Measurements from ENCODE around the gene PAX1. TPM values are rescaled to one million over a fixed set of nuclear protein-coding genes. Genes with fewer than 3 reads are reported as not detected.

The PAX1 gene
- total and polyA plus RNA-seq, 3 experiments from 2014 or later, result not detected

GRCh38 chr20:21739682-21740081 is 34.2 kb downstream of the PAX1 start:
- DNase-seq, result no peak
- Mint-ChIP-seq H3K9me3 (peaks cover 2 to 9% (median 7%) of the 10 kb centered on the region in 5 donors), H3K27me3 (no peaks in the 10 kb centered on the region), H3K36me3 (no peaks in the 10 kb centered on the region), H3K4me1 (no peaks in the 10 kb centered on the region), H3K27ac (no peak overlapping the region), H3K4me3 (no peak overlapping the region)
- no peak overlapping the region for H3K4me3 ChIP-seq (ENCODE audit: low read length)
- CTCF ChIA-PET, result no interaction called here
- no peaks in the 10 kb centered on the region for H3K27me3 ChIP-seq (ENCODE audit: insufficient read depth, low read length, poor library complexity, severe bottlenecking)
- no peaks in the 10 kb centered on the region for H3K36me3 ChIP-seq (ENCODE audit: insufficient read depth, low read length)
- POLR2A ChIA-PET, result no interaction called here
- H3K27ac ChIP-seq (ENCODE audit: low read depth, low read length), result no peak overlapping the region
- no peaks in the 10 kb centered on the region for H3K4me1 ChIP-seq (ENCODE audit: insufficient read depth, low read length)
- no peaks in the 10 kb centered on the region for H3K9me3 ChIP-seq (ENCODE audit: low read length)

GRCh38 chr20:21741266-21741665 is 35.8 kb downstream of the PAX1 start:
- H3K27ac Mint-ChIP-seq, result no peak overlapping the region
- Histone ChIP-seq H3K4me3 (ENCODE audit: low read length) (no peak overlapping the region), H3K4me1 (ENCODE audit: insufficient read depth, low read length) (no peaks in the 10 kb centered on the region)

GRCh38 chr20:21762646-21763045 is 57.2 kb downstream of the PAX1 start:
- Mint-ChIP-seq H3K27ac (no peak overlapping the region), H3K4me1 (no peaks in the 10 kb centered on the region), H3K4me3 (no peak overlapping the region), H3K9me3 (peaks cover 0 to 12% (median 6%) of the 10 kb centered on the region in 5 donors), H3K36me3 (no peaks in the 10 kb centered on the region), H3K27me3 (no peaks in the 10 kb centered on the region)
- no peak for DNase-seq
- ChIA-PET POLR2A (no interaction called here), CTCF (no interaction called here)
- H3K4me3 ChIP-seq (ENCODE audit: low read length), result no peak overlapping the region
- H3K36me3 ChIP-seq (ENCODE audit: insufficient read depth, low read length), result no peaks in the 10 kb centered on the region
- H3K27me3 ChIP-seq (ENCODE audit: insufficient read depth, low read length, poor library complexity, severe bottlenecking), result no peaks in the 10 kb centered on the region
- H3K27ac ChIP-seq (ENCODE audit: low read depth, low read length), result no peak overlapping the region
- no peaks in the 10 kb centered on the region for H3K9me3 ChIP-seq (ENCODE audit: low read length)
- no peaks in the 10 kb centered on the region for H3K4me1 ChIP-seq (ENCODE audit: insufficient read depth, low read length)

More at GRCh38 chr20:21741266-21741665, 35.8 kb downstream of the PAX1 start:
- H3K4me1 Mint-ChIP-seq, result no peaks in the 10 kb centered on the region
- H3K9me3 Mint-ChIP-seq, result peaks cover 3 to 9% (median 7%) of the 10 kb centered on the region in 5 donors
- Histone ChIP-seq H3K27me3 (ENCODE audit: insufficient read depth, low read length, poor library complexity, severe bottlenecking) (no peaks in the 10 kb centered on the region), H3K27ac (ENCODE audit: low read depth, low read length) (no peak overlapping the region), H3K9me3 (ENCODE audit: low read length) (no peaks in the 10 kb centered on the region), H3K36me3 (ENCODE audit: insufficient read depth, low read length) (no peaks in the 10 kb centered on the region)
- H3K4me3 Mint-ChIP-seq, result no peak overlapping the region
- no peaks in the 10 kb centered on the region for H3K27me3 Mint-ChIP-seq
- POLR2A ChIA-PET, result no interaction called here
- CTCF ChIA-PET, result no interaction called here
- peaks cover 0 to 2% (median 0%) of the 10 kb centered on the region in 3 donors for H3K36me3 Mint-ChIP-seq
- no peak for DNase-seq

GRCh38 chr20:21767200-21767738 is 61.8 kb downstream of the PAX1 start:
- CTCF ChIA-PET, result no interaction called here

GRCh38 chr20:21767739-21768223 is 62.3 kb downstream of the PAX1 start:
- Histone ChIP-seq H3K4me1 (ENCODE audit: insufficient read depth, low read length) (no peaks in the 10 kb centered on the region), H3K27me3 (ENCODE audit: insufficient read depth, low read length, poor library complexity, severe bottlenecking) (no peaks in the 10 kb centered on the region), H3K4me3 (ENCODE audit: low read length) (no peak overlapping the region), H3K36me3 (ENCODE audit: insufficient read depth, low read length) (no peaks in the 10 kb centered on the region), H3K9me3 (ENCODE audit: low read length) (no peaks in the 10 kb centered on the region), H3K27ac (ENCODE audit: low read depth, low read length) (no peak overlapping the region)
- no peak overlapping the region for H3K27ac Mint-ChIP-seq
- no peaks in the 10 kb centered on the region for H3K36me3 Mint-ChIP-seq
- H3K4me3 Mint-ChIP-seq, result no peak overlapping the region
- H3K27me3 Mint-ChIP-seq, result no peaks in the 10 kb centered on the region
- H3K9me3 Mint-ChIP-seq, result peaks cover 0 to 6% (median 5%) of the 10 kb centered on the region in 5 donors
- no peaks in the 10 kb centered on the region for H3K4me1 Mint-ChIP-seq
- ChIA-PET CTCF (no interaction called here), POLR2A (no interaction called here)
- DNase-seq, result no peak

More at GRCh38 chr20:21767200-21767738, 61.8 kb downstream of the PAX1 start:
- H3K4me3 Mint-ChIP-seq, result no peak overlapping the region
- H3K9me3 Mint-ChIP-seq, result peaks cover 0 to 6% (median 5%) of the 10 kb centered on the region in 5 donors
- POLR2A ChIA-PET, result no interaction called here
- no peaks in the 10 kb centered on the region for H3K4me1 Mint-ChIP-seq
- no peak for DNase-seq
- H3K36me3 ChIP-seq (ENCODE audit: insufficient read depth, low read length), result no peaks in the 10 kb centered on the region
- H3K36me3 Mint-ChIP-seq, result no peaks in the 10 kb centered on the region
- H3K27ac Mint-ChIP-seq, result no peak overlapping the region
- no peaks in the 10 kb centered on the region for H3K9me3 ChIP-seq (ENCODE audit: low read length)
- H3K4me3 ChIP-seq (ENCODE audit: low read length), result no peak overlapping the region
- no peaks in the 10 kb centered on the region for H3K27me3 Mint-ChIP-seq
- no peak overlapping the region for H3K27ac ChIP-seq (ENCODE audit: low read depth, low read length)
- no peaks in the 10 kb centered on the region for H3K27me3 ChIP-seq (ENCODE audit: insufficient read depth, low read length, poor library complexity, severe bottlenecking)
- H3K4me1 ChIP-seq (ENCODE audit: insufficient read depth, low read length), result no peaks in the 10 kb centered on the region

Other genes starting within 250 kb of the PAX1 start
- not detected for gene NKX2-2, start 191.6 kb upstream of the PAX1 start, total RNA-seq
- gene NKX2-2, start 191.6 kb upstream of the PAX1 start, polyA plus RNA-seq, result not detected

Measured in CD8-positive, alpha-beta memory T cell (primary cell).